Bronchial epithelial cell (primary cell): ENCODE data around the gene DUSP28. TPM values are rescaled to one million over a fixed set of nuclear protein-coding genes. Genes with fewer than 3 reads are reported as not detected.

Experiments
- DNase-seq: peaks from one replicate; pipeline ENCODE4 v3.0.0-alpha.2; 2010; ENCODE audit warnings: low read depth
- FAIRE-seq: peaks from 2 replicates; lab custom pipeline; 2011; peaks lifted over from hg19 to GRCh38; lab: Jason Lieb, UNC
- H3K27me3 ChIP-seq: 2 replicates; pipeline ENCODE4 v1.5.1; 2011; ENCODE audit warnings: low read length; ENCODE audit not compliant: control insufficient read depth, insufficient read depth
- H3K36me3 ChIP-seq: 2 replicates; pipeline ENCODE4 v1.5.1; 2011; ENCODE audit warnings: low read length; ENCODE audit not compliant: control insufficient read depth, insufficient read depth
- H3K4me3 ChIP-seq: 2 replicates; pipeline ENCODE4 v1.5.1; 2011; ENCODE audit warnings: mild to moderate bottlenecking, low read depth, low read length, control low read depth
- CTCF ChIP-seq: IDR thresholded peaks from 2 replicates; pipeline ENCODE4 v1.5.1; 2011; ENCODE audit warnings: mild to moderate bottlenecking, moderate library complexity, low read length, control low read depth, inconsistent platforms; ENCODE audit not compliant: insufficient read depth, severe bottlenecking
- total RNA-seq: library from RNA; depleted of rRNA; stranded (reverse); fragments of >200 nt; gene quantifications from 2 replicates; pipeline ENCODE4 v1.2.1, GENCODE V29; 2014

The DUSP28 gene
- total RNA-seq, 1 donor from 2014 or later = 2.1 TPM

GRCh38 chr2:240564561-240565332, 4.6 kb downstream of the DUSP28 start:
- H3K27me3 ChIP-seq = no peaks in the 10 kb centered on the region
- H3K36me3 ChIP-seq = no peaks in the 10 kb centered on the region
- H3K4me3 ChIP-seq = no peak overlapping the region
- no peak for FAIRE-seq
- peak; percentile 33 for TF ChIP-seq CTCF
- DNase-seq = peak; percentile 80

GRCh38 chr2:240565333-240566202, 5.4 kb downstream of the DUSP28 start:
- TF ChIP-seq CTCF = no peak
- DNase-seq = peak; percentile 80
- no peaks in the 10 kb centered on the region for H3K36me3 ChIP-seq
- no peaks in the 10 kb centered on the region for H3K27me3 ChIP-seq
- FAIRE-seq = no peak
- H3K4me3 ChIP-seq = no peak overlapping the region

GRCh38 chr2:240566203-240567136, 6.3 kb downstream of the DUSP28 start:
- TF ChIP-seq CTCF = peak; percentile 80
- no peaks in the 10 kb centered on the region for H3K36me3 ChIP-seq
- no peaks in the 10 kb centered on the region for H3K27me3 ChIP-seq
- H3K4me3 ChIP-seq = peak overlapping the region; percentile 31
- FAIRE-seq (no peak), DNase-seq (peak; percentile 67)

- H3K4me3 ChIP-seq = peak overlapping the region; percentile 65
- no peak for TF ChIP-seq CTCF
- no peaks in the 10 kb centered on the region for H3K27me3 ChIP-seq
- DNase-seq (peak; percentile 46), FAIRE-seq (no peak)
- no peaks in the 10 kb centered on the region for H3K36me3 ChIP-seq
Observed at GRCh38 chr2:240567137-240567871, 7.1 kb downstream of the DUSP28 start.
